Endothelial cell of umbilical vein (primary cell): Measurements from ENCODE around the gene RNF224. TPM values are rescaled to one million over a fixed set of nuclear protein-coding genes. Genes with fewer than 3 reads are reported as not detected.

Experiments
- BruUV-seq: library from RNA; stranded (reverse); fragments of 400-500 nt; replicated peaks from 2 replicates; lab custom pipeline; 2021; lab: Mats Ljungman, UMichigan
- CTCF ChIA-PET: fragments of 300-600, 350-600 bp; sonication (Branson Sonifier 250); formaldehyde crosslinking; loops from one replicate; lab custom pipeline; 2021; ENCODE audit warnings: antibody characterized with exemption, inconsistent platforms; lab: Charles Lee
- POLR2A ChIA-PET: fragments of 300-600, 350-600 bp; sonication (Branson Sonifier 250); formaldehyde crosslinking; loops from one replicate; lab custom pipeline; 2021; ENCODE audit warnings: antibody characterized with exemption, inconsistent platforms; lab: Charles Lee
- DNase-seq: peaks from one replicate; pipeline ENCODE4 v3.0.0-alpha.2; 2011; ENCODE audit warnings: low read depth, low spot score
- FAIRE-seq: peaks from 2 replicates; lab custom pipeline; 2011; peaks lifted over from hg19 to GRCh38; lab: Jason Lieb, UNC
- H2AFZ ChIP-seq: 2 replicates; pipeline ENCODE4 v1.6.0; 2012; ENCODE audit warnings: low read depth, low read length, control low read depth, inconsistent platforms
- H3K27ac ChIP-seq: 2 replicates; pipeline ENCODE4 v1.5.1; 2011; ENCODE audit warnings: low read depth, mild to moderate bottlenecking, control low read depth, low read length, moderate library complexity; ENCODE audit not compliant: insufficient read depth
- H3K27me3 ChIP-seq, 2 experiments: 2 replicates each; pipeline versions ENCODE4 v1.6.0 to v1.6.1; 2011; ENCODE audit warnings: low read length in 2 of 2, mixed read lengths in 1 of 2; ENCODE audit not compliant: control insufficient read depth in 2 of 2, insufficient read depth in 2 of 2
- H3K36me3 ChIP-seq, 2 experiments: 2 replicates in 1 of 2; 3 replicates in 1 of 2; pipeline ENCODE4 v1.5.1; 2011; ENCODE audit warnings: low read length in 2 of 2, mild to moderate bottlenecking in 1 of 2, moderate library complexity in 1 of 2; ENCODE audit not compliant: control insufficient read depth in 2 of 2, insufficient read depth in 2 of 2; ENCODE audit errors: extremely low read depth in 1 of 2
- H3K4me1 ChIP-seq: 3 replicates; pipeline ENCODE4 v1.5.1; 2011; ENCODE audit warnings: mild to moderate bottlenecking, low read length; ENCODE audit not compliant: control insufficient read depth, insufficient read depth; ENCODE audit errors: extremely low read depth
- H3K4me2 ChIP-seq: 2 replicates; pipeline ENCODE4 v1.6.1; 2011; ENCODE audit warnings: low read length, control low read depth, mixed read lengths; ENCODE audit not compliant: insufficient read depth
- H3K4me3 ChIP-seq, 3 experiments: fragments of 200-600 bp in 1 of 3; sonication (generic), shearing (Covaris generic) in 1 of 3; replicated peaks in 1 of 3; 2 replicates each; pipeline ENCODE4 v1.5.1; 2011 to 2016; ENCODE audit warnings: control low read depth in 3 of 3, low read length in 3 of 3, mild to moderate bottlenecking in 2 of 3, inconsistent platforms in 1 of 3, low read depth in 1 of 3, moderate library complexity in 1 of 3; ENCODE audit not compliant: insufficient read depth in 1 of 3
- H3K79me2 ChIP-seq: 2 replicates; pipeline ENCODE4 v1.6.0; 2012; ENCODE audit warnings: low read length, inconsistent platforms; ENCODE audit not compliant: control insufficient read depth, insufficient read depth
- H3K9ac ChIP-seq: replicated peaks from 2 replicates; pipeline ENCODE3; 2011; ENCODE audit warnings: low read length, control low read depth; ENCODE audit not compliant: insufficient read depth; ENCODE audit errors: extremely low read depth
- H3K9me1 ChIP-seq: replicated peaks from 3 replicates; pipeline ENCODE4 v1.6.0; 2011; ENCODE audit warnings: mild to moderate bottlenecking, low read length; ENCODE audit not compliant: control insufficient read depth, insufficient read depth; ENCODE audit errors: extremely low read depth
- H3K9me3 ChIP-seq: replicated peaks from 2 replicates; pipeline ENCODE4 v1.5.1; 2012; ENCODE audit warnings: low read length, inconsistent platforms; ENCODE audit not compliant: control insufficient read depth, insufficient read depth
- H4K20me1 ChIP-seq: replicated peaks from 2 replicates; pipeline ENCODE3; 2011; ENCODE audit warnings: mild to moderate bottlenecking, low read length; ENCODE audit not compliant: control insufficient read depth, insufficient read depth; ENCODE audit errors: extremely low read depth
- EZH2 ChIP-seq: IDR thresholded peaks from 2 replicates; pipeline ENCODE4 v1.6.1; 2012; ENCODE audit warnings: borderline replicate concordance, low read depth, mild to moderate bottlenecking, moderate library complexity, low read length, inconsistent platforms; ENCODE audit not compliant: severe bottlenecking
- FOS ChIP-seq: IDR thresholded peaks from 2 replicates; pipeline ENCODE4 v1.6.1; 2011; ENCODE audit warnings: mild to moderate bottlenecking, low read length, moderate library complexity, borderline replicate concordance; ENCODE audit not compliant: insufficient read depth
- GATA2 ChIP-seq: IDR thresholded peaks from 2 replicates; pipeline ENCODE4 v1.7.0; 2011; ENCODE audit warnings: low read depth, mild to moderate bottlenecking, moderate library complexity, mixed read lengths, low read length; ENCODE audit not compliant: insufficient read length, insufficient read depth
- JUN ChIP-seq: IDR thresholded peaks from 2 replicates; pipeline ENCODE4 v1.6.1; 2011; ENCODE audit warnings: borderline replicate concordance, low read depth; ENCODE audit not compliant: insufficient read length, insufficient read depth
- MYC ChIP-seq: IDR thresholded peaks from one replicate; pipeline ENCODE4 v1.6.1; 2011; ENCODE audit warnings: mild to moderate bottlenecking, low read depth, low read length
- POLR2A ChIP-seq: IDR thresholded peaks from 2 replicates; pipeline ENCODE4 v1.6.1; 2012; ENCODE audit warnings: low read depth, mild to moderate bottlenecking, control low read depth, low read length
- POLR2AphosphoS5 ChIP-seq: IDR thresholded peaks from 2 replicates; pipeline ENCODE4 v1.6.1; 2012; ENCODE audit warnings: low read depth, mild to moderate bottlenecking, control low read depth, low read length, moderate library complexity; ENCODE audit not compliant: insufficient read depth
- dilution Hi-C: fragments of 300-500 bp; cut with MboI; formaldehyde crosslinking; loops from one replicate; pipeline ENCODE4 v1.15.0; 2019; ENCODE audit warnings: low sequenced_read_pairs; ENCODE audit not compliant: extremely low pct_ligation_motif_present
- intact Hi-C: fragments of 100-400 bp; cut with micrococcal nuclease; formaldehyde crosslinking; loops from one replicate; pipeline ENCODE4 v1.10.0; 2022
- polyA plus RNA-seq, 4 experiments: library from polyadenylated mRNA; depleted of rRNA in 3 of 4; stranded (reverse) in 3 of 4; unstranded in 1 of 4; fragments of >200 nt; gene quantifications; 2 replicates each; pipeline versions ENCODE4 v1.2.1 to v1.2.3, GENCODE V29; 2011 to 2012; ENCODE audit warnings: missing spikeins in 1 of 4
- total RNA-seq: library from RNA; stranded (reverse); gene quantifications from 2 replicates; pipeline ENCODE4 v1.2.3, GENCODE V29; 2021
- TF ChIP-seq, protein P1 (sequence below), 2 donors: IDR thresholded peaks; 1 replicate in 1 of 2; 2 replicates in 1 of 2; pipeline ENCODE4 v1.5.1; 2011; ENCODE audit warnings: low read length in 2 of 2, mild to moderate bottlenecking in 2 of 2, moderate library complexity in 2 of 2, control low read depth in 1 of 2, inconsistent platforms in 1 of 2, low read depth in 1 of 2; ENCODE audit not compliant: insufficient read depth in 1 of 2; ENCODE audit errors: extremely low read depth in 1 of 2
- TF ChIP-seq, protein P2 (sequence below): IDR thresholded peaks from 2 replicates; pipeline ENCODE4 v1.6.1; 2011; ENCODE audit not compliant: insufficient read depth, insufficient read length

The RNF224 gene
- total and polyA plus RNA-seq, 2 donors (not counting 3 experiments of a cell fraction or from before 2014, with no cell fraction given), result not detected

DNA sequence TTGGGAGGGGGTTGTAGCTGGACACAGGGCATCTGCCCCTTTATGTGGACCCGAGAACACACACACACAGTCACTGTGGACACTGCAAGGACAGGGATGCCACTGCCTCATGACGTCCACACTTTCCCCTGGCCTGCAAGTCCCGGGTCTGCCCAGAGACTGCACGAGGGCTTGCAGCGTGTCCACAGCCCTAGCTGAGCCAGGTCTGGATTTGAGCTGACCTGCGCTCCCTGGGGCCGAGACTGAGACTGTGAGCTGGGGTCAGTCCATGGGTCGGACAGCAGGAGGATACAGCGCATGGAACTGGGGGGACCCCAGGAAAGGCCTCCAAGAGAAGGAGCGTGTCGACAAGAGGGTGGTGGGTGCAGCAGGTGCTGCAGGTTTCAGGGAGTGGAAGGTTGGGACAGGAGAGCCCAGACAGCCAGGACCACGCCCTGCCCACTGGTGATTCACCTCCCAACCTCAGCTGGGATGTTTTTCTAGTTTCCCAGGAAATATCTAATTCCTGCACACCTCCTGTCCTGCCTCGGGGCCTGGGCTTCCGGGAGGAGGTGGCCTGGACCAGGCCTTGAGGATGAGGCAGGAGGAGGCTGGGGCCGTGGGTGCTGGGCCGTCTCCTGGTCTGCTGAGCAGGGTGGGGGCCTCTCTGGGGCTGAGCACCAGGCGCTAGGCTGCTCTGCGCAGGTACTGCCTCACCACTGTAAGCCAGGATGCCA lies 806 bp upstream of the RNF224 start:
- no peak overlapping the region for H3K27ac ChIP-seq

More for the DNA sequence above, 806 bp upstream of the RNF224 start:
- no TSS peak for BruUV-seq
- Histone ChIP-seq H3K9me1 (no peaks in the 10 kb centered on the region), H4K20me1 (no peaks in the 10 kb centered on the region), H3K4me2 (no peak overlapping the region), H3K79me2 (no peaks in the 10 kb centered on the region), H3K9me3 (no peaks in the 10 kb centered on the region), H3K9ac (no peak overlapping the region), H2AFZ (no peak overlapping the region), H3K36me3 (no peaks in the 10 kb centered on the region), H3K27me3 (no peaks in the 10 kb centered on the region), H3K4me1 (peaks cover 12% of the 10 kb centered on the region), H3K4me3 (no peak overlapping the region)
- dilution Hi-C loops (no loop called here), intact Hi-C loops (loop anchor here (1.0 to 2.0 kb wide), 3 partner anchors 50 to 180 kb away; partner anchors contain the start of gene NPDC1)
- DNase-seq (no peak), FAIRE-seq (no peak)
- POLR2A ChIA-PET, result no interaction called here
- TF ChIP-seq MYC, result no peak
- TF ChIP-seq JUN, result no peak
- TF ChIP-seq, protein P1, sequence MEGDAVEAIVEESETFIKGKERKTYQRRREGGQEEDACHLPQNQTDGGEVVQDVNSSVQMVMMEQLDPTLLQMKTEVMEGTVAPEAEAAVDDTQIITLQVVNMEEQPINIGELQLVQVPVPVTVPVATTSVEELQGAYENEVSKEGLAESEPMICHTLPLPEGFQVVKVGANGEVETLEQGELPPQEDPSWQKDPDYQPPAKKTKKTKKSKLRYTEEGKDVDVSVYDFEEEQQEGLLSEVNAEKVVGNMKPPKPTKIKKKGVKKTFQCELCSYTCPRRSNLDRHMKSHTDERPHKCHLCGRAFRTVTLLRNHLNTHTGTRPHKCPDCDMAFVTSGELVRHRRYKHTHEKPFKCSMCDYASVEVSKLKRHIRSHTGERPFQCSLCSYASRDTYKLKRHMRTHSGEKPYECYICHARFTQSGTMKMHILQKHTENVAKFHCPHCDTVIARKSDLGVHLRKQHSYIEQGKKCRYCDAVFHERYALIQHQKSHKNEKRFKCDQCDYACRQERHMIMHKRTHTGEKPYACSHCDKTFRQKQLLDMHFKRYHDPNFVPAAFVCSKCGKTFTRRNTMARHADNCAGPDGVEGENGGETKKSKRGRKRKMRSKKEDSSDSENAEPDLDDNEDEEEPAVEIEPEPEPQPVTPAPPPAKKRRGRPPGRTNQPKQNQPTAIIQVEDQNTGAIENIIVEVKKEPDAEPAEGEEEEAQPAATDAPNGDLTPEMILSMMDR (IDR thresholded peaks at IDR 0.05; ENCODE audit: extremely low read depth in 1 of 2, insufficient read depth in 1 of 2, low read depth in 1 of 2, low read length in 2 of 2), result no peak
- no peak for TF ChIP-seq POLR2AphosphoS5
- TF ChIP-seq FOS, result no peak
- TF ChIP-seq GATA2, result no peak
- TF ChIP-seq EZH2, result no peak
- TF ChIP-seq POLR2A, result no peak
- TF ChIP-seq, protein P2, sequence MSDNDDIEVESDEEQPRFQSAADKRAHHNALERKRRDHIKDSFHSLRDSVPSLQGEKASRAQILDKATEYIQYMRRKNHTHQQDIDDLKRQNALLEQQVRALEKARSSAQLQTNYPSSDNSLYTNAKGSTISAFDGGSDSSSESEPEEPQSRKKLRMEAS, result no peak
- CTCF ChIA-PET, result interaction anchor here (0.6 to 6.3 kb wide), 16 partner anchors 11 to 197 kb away, joined by 3 to 63 read pairs (median 6); partner anchors contain the start of genes ANAPC2, NPDC1, SSNA1 and TPRN
